Inflammatory macrophage treated with lipopolysaccharide for 4 hours (primary cell): ENCODE results near the gene PAN3.

Experiments
- DNase-seq: peaks from one replicate; pipeline ENCODE4 v3.0.0-alpha.2; 2020

The PAN3 gene

DNA sequence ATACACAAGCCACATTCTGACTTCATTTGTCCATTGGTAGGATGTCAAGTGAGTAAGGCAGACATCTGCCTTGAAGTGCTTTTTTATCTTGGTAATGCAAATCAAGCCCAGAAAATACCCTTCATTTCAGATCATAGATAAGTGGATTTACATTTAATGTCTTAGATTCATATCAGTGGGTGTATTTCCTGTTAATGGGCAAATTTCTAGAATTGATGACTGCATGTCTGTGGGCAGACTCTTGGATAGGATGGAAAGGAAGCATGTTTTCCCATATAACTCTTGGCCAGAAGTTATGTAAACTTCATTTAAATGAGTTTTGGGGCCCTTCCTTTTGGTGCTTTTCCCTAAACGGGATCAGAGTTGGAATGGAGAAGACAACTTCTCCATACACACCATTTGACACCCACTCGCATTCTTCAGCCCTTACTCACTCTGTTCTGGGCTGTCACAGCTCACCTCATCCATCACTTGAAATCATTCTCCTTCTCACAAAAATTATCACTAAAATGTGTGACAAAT lies 202.0 kb downstream of the PAN3 start:
- DNase-seq = peak; percentile 33

DNA sequence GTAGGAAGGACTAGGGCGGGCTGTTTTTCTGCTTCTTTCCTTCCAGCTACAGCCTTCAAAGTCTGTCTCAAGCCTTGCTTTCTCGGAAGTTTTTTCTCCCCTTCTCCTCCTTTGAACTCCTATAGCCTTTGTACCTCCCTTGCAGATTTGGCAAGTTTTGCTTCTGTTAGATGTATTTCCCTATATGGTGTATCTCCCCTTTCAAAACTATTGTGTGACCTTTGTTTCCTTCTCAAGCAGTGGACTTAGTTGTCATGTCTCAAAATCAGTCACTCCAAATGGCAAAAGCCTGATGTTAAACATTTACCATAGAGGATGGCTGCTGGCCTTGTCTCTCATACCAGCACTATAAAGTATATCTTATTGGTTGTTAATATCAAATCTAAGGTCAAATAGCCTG lies 203.9 kb downstream of the PAN3 start:
- no peak for DNase-seq

DNA sequence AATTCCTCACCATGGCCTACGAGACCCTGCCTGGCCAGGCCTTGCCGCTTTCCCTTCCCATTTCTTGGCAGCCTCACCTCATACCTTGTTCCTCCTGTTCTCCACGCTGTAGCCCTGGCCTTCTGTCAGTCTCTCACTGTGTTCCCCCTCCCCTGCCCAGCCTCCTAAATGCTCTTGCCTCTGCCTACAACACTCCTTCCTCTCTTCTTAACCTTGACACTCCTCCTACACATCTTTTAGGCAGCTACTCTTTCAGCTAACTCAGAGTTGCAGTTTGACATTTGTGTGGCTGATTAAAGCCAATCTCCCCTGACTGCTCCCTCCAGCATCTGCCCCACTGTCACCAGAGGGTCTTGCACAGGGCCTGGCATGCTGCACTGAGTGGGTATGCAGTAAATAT lies 205.8 kb downstream of the PAN3 start:
- no peak for DNase-seq
